GM19193 (cell line): Measurements from ENCODE around the gene PPHLN1.

ENCODE experiments used
- POLR2A ChIP-seq: IDR thresholded peaks from 4 replicates; pipeline ENCODE4 v1.6.1; 2011; ENCODE audit not compliant: insufficient read depth, insufficient read length; ENCODE audit errors: extremely low read depth

Gene PPHLN1

GRCh38 chr12:42356344-42356743, 30.4 kb downstream of the PPHLN1 start:
- TF ChIP-seq POLR2A: no peak

- no peak for TF ChIP-seq POLR2A
Observed at GRCh38 chr12:42360747-42361403, 34.9 kb downstream of the PPHLN1 start.

GRCh38 chr12:42361909-42362646, 36.1 kb downstream of the PPHLN1 start:
- no peak for TF ChIP-seq POLR2A

GRCh38 chr12:42362647-42363260, 36.8 kb downstream of the PPHLN1 start:
- no peak for TF ChIP-seq POLR2A

GRCh38 chr12:42364692-42365091, 38.7 kb downstream of the PPHLN1 start:
- TF ChIP-seq POLR2A: no peak

GRCh38 chr12:42365486-42365885, 39.5 kb downstream of the PPHLN1 start:
- no peak for TF ChIP-seq POLR2A

GRCh38 chr12:42370013-42370412, 44.0 kb downstream of the PPHLN1 start:
- TF ChIP-seq POLR2A: no peak

GRCh38 chr12:42372154-42372791, 46.3 kb downstream of the PPHLN1 start:
- TF ChIP-seq POLR2A: no peak

GRCh38 chr12:42373669-42374068, 47.7 kb downstream of the PPHLN1 start:
- no peak for TF ChIP-seq POLR2A

- TF ChIP-seq POLR2A: no peak
Observed at GRCh38 chr12:42380733-42381132, 54.8 kb downstream of the PPHLN1 start.

- TF ChIP-seq POLR2A: no peak
Observed at GRCh38 chr12:42382013-42382696, 56.2 kb downstream of the PPHLN1 start.

- no peak for TF ChIP-seq POLR2A
Observed at GRCh38 chr12:42385326-42385841, 59.4 kb downstream of the PPHLN1 start.

GRCh38 chr12:42386308-42386707, 60.3 kb downstream of the PPHLN1 start:
- no peak for TF ChIP-seq POLR2A

- no peak for TF ChIP-seq POLR2A
Observed at GRCh38 chr12:42394429-42394828, 68.5 kb downstream of the PPHLN1 start.
